ENCODE results near the gene CLDN7.

GRCh38 chr17:7266784-7267183 is 4.5 kb upstream of the CLDN7 start:
- TF ChIP-seq CTCF (IDR thresholded peaks at IDR 0.05 in 2 of 3, conservative IDR thresholded peaks at IDR 0.05 in 1 of 3; ENCODE audit: borderline replicate concordance in 1 of 3, insufficient read depth in 1 of 3, low read depth in 2 of 3, low read length in 2 of 3): no peak
- TF ChIP-seq RAD21 (IDR thresholded peaks at IDR 0.05; ENCODE audit: low read depth): no peak
- no peak for TF ChIP-seq POLR2A (IDR thresholded peaks at IDR 0.05; ENCODE audit: borderline replicate concordance, extremely low read depth, insufficient read depth, insufficient read length)
- no peak for TF ChIP-seq EGR1 (IDR thresholded peaks at IDR 0.05; ENCODE audit: low read depth)
- no peak for TF ChIP-seq SIN3A (IDR thresholded peaks at IDR 0.05; ENCODE audit: low read depth)
- no peak for TF ChIP-seq ZNF274 (IDR thresholded peaks at IDR 0.05; ENCODE audit: low read depth, low read length)
- TF ChIP-seq POLR2AphosphoS5 (IDR thresholded peaks at IDR 0.05; ENCODE audit: low read depth, low read length): no peak
- no peak for TF ChIP-seq EZH2 (IDR thresholded peaks at IDR 0.05)
- no peak for TF ChIP-seq YY1 (IDR thresholded peaks at IDR 0.05; ENCODE audit: extremely low read depth, insufficient replicate concordance, low read depth, low read length)
- TF ChIP-seq ZBTB33 (IDR thresholded peaks at IDR 0.05; ENCODE audit: extremely low read depth, insufficient replicate concordance, low read length): no peak
- TF ChIP-seq CEBPB (IDR thresholded peaks at IDR 0.05; ENCODE audit: low read depth): no peak
- TF ChIP-seq SRF (IDR thresholded peaks at IDR 0.05; ENCODE audit: low read depth): no peak
- TF ChIP-seq ZFX (IDR thresholded peaks at IDR 0.05): no peak

Measured in HCT116 (cell line).